DMS 273 (cell line): Measurements from ENCODE around the gene MAP1LC3B.

Source experiments
- DNase-seq: peaks from one replicate; lab custom pipeline; 2025; ENCODE audit not compliant: unreplicated experiment; lab: John Stamatoyannopoulos, UW

MAP1LC3B gene

DNA sequence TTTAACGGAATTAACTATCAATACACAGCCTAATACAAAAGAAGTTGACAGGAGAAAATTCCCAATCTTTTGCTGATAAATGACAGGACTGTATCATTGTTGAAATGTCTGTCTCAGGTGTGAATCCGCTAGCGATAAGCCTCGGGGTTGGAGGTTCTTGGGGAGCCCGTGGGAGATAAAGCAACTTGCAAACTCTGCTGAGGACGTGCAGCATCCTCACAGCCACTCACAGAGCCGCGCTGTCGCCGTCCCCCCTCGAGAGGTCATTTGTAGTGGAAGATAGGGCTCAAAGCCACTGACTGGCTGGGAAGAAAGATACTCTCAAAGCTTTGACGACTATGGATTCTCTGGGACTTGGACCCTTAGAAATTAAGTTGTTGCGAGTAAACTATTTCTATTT is 17.0 kb downstream of the MAP1LC3B start:
- no peak for DNase-seq

GRCh38 chr16:87409781-87410180 is 17.6 kb downstream of the MAP1LC3B start:
- DNase-seq: no peak

DNA sequence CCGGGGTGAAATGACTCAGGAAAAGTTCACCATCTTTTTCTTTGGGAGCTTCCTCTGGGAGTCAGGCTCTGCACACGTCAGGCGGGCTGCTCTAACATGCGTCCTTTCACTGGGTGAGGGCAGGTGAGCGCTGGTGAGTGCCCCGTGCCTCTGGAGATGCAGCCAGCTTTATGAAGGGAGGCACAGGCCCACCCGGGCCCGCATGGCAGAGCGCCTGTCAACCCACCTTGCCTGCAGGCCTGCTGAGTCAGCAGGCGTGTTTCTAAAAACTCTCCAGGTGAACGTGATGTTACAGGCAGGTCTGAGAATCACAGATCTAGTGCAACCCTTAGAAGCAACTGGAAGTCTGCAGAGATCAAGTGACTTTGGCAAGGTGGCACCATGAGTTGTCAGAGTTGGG is 18.4 kb downstream of the MAP1LC3B start:
- no peak for DNase-seq

DNA sequence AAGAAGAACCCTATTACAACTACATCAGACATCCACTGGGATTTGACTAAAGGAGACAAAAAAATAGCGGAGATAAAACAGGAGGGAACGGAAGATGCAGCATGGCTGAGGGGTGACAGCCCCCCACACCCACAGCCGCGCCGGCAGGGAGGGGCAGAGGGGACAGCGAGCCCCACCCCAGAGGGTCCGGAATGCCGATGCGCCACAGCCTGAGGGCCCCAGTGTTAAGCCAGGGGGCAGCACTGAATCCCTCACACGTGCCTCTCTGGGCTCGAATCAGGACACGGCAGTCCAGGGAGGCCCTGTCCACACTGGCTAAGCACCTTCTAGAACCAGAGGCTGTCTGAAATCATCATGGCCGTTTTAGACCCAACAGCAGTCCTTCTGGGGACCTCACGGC is 18.8 kb downstream of the MAP1LC3B start:
- DNase-seq: no peak

DNA sequence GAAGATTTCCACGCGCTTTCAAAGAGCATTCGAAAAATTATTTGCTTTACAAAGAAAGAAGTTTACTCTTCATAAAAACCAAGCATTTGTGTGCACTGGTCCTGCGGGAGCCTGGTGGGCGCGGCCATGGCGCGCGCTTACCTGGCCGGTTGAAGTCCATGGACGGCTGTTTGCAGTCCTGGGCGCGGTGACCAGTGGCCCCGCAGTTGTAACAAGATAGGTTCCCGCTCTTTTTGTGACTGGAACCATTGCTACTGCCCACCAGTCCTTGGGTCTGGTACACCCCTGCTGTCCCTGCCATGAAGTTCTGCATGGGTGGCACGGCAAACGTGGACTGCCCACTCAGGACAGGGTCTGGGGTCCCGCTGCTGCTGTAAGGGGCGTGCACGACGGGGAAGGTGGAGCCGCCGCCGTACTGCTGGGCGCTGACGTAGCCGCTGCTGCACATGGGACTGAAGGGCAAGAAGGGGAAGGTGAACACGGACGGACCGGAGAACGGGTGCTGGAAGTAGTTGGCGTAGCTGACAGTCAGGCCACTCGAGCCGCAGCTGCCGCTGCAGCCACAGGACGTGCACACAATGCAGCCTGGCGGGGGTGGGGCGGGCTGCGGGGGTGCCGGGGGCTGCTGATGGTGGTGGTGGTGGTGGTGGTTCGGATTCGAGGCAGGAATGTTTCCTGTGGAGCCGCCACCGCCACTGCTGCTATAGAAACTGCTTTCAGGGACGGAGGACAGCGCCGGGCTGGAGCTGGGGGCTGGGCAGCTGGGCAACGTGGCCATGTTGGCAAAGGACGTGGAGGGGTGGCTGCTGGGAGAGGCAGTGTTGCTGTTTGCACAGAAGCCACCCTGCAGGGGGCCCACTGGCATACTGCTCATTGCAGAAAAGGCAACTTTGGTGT is 19.5 kb downstream of the MAP1LC3B start:
- DNase-seq: no peak

GRCh38 chr16:87412371-87412995 is 20.3 kb downstream of the MAP1LC3B start:
- no peak for DNase-seq

DNA sequence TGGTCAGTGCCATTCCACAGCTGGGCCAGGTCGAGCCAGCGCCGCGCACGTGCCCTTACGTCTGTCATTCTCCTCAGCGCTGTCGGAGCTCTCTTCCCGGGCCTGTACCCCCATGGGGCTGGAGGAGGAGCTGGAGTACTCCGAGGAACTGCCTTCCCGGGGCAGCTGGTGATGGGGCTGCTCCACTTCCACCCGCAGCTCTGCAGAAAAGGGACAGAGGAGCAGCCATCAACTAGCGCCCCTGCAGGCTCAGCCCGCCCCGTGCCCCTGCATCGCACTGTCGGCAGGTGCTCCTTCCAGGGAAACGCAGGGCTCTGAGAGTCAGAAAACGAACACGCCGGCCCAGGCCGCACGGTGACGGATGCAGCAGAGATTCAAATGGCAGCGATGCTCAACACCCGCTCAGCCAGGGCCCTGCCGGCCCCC is 20.9 kb downstream of the MAP1LC3B start:
- no peak for DNase-seq

DNA sequence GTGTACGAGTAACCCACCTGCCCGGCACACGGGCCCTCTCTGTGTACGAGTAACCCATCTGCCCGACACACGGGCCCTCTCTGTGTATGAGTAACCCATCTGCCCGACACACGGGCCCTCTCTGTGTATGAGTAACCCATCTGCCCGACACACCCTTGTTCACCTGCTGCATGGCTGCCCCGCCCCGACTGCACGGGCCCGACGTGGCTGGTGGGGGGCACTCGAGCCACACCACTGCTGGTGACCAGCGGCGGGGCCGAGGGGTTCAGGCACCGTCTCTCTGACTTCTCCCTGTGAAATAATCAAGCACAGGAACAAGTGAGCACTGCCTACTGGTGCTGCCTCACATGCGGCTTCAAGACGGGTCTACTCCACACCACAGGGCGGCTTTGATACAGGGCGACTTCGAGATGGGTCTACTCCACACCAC is 22.1 kb downstream of the MAP1LC3B start:
- DNase-seq: no peak

GRCh38 chr16:87415441-87415840 is 23.3 kb downstream of the MAP1LC3B start:
- DNase-seq: no peak

DNA sequence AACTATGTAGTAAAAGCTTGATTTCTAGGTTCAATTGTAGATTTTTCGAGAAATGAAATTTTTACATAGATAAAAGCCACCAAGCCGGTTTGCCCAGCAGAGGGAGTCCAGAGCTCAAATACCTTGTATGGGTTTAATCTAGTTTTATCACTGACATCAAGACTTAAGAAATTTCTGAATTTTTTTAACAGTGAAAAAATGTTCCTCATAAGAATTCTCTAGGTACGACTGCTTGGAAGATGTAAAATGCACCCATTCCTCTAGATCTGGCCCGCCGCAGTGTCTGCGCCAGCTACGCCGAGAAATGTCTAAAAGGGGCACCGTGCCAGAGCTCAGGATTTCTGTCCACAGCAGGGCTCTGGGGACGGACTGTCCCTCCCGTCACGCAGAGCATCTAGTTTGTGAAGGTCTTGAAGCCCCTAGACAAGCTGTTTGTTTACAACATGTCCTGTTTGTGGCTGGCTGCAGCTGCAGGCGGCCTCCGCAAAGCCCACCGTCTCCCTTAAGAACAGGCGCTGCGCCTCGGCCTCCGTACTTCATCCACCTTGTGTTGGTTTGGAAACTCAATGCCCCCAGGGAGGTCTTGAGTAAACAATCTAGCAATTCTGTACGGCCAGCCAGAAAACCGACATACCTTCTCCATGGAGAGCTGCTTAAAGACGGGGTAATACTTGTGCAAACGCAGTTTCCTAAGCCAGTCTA is 24.8 kb downstream of the MAP1LC3B start:
- peak; percentile 53 for DNase-seq

DNA sequence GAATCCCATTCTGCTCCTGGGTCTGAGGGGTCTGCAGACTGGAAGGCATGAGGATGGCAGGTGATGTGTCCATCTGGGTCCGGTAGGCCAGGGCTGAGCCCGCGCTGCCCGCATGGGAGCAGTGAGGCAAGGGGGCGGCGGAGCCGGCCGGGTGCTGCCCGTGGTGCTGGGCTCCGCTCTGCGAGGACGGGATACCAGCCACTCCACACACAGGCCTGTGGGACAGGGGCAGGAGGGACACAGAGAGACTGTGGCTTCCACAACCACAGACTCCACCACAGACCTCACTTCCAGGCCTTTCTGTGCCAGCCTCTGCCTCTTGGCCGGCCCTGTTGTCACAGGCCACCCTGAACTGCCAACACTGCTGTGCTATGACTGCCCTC is 25.4 kb downstream of the MAP1LC3B start:
- DNase-seq: no peak

DNA sequence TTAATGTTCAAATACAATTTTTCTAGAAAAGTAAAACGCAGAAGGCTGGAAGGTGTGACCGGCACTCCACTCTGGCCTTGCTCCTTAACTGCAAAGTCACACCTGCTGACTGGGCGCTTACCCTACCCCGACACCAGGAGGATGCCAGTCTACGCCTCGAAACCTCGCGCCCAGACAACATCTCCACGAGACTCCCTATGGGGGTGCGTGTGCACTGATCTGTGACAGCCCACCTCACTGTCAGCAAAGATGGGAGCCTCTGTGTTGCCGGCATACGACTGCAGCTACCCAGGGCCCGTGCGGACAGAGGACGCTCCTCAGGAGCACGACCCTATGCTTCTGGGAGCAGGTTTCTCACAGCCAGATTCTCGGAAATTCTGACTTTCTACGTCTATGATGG is 26.1 kb downstream of the MAP1LC3B start:
- DNase-seq: no peak

DNA sequence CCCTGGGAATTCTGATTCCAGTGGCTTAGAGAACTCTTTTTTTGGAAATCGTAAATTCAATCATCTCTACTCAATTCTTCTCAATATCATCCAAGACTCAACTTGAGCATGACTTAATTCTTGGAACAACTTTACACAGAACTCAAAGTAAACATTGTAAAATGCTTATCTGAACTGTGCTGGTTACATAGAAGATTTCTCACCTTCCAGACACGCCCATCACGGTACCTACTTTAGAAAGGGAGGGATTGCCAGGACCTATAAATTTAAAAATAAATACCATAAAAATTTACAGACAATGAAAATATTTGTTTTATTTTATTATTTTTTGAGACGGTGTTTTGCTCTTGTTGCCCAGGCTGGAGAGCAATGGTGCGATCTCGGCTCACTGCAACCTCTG is 26.5 kb downstream of the MAP1LC3B start:
- DNase-seq: no peak

DNA sequence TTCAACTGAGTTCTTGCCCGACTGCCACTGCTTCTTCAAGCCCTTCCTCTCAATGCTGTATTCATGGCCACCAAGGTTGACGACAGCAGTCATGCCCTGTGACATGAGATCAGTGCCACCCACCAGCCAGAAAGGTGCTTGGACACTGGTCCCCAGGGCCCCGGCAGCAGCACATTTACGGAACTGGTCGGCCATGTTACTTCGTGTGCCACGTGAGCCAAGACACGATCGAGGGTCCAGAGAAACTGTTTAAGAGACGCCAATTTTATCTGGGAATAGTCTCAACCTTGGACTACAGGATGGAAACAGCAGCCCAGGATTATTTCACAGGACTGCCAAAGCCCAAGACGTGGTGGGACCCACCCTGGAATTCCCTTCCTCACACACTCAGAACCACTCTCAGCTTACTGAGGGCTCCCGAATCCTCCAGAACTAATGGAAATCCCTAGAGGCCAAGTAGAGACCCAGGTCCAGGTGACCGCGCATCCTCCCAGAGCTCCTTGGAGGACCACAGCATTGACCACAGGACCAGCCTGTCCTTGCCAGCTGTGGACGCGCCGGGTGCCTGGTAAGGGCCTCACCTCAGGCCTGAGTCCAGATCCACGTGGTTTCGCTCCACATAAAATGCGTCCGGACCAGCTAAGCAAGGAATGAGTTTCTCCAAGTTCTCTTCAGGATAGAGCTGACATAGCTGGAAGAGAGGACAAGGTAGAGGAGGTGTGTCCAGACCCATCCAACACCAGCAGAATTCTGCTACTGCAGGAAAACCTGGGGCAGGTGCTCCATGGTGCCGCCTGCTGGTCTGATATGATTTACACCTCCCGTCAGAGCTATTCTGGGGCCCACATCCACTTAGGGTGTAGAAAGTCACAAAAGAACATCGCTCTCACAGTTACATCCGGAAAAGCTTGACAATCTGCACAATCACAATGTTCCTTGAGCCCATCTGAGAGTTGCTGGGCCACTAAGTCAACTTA is 28.2 kb downstream of the MAP1LC3B start:
- no peak for DNase-seq

GRCh38 chr16:87421003-87421912 is 29.1 kb downstream of the MAP1LC3B start:
- no peak for DNase-seq

DNA sequence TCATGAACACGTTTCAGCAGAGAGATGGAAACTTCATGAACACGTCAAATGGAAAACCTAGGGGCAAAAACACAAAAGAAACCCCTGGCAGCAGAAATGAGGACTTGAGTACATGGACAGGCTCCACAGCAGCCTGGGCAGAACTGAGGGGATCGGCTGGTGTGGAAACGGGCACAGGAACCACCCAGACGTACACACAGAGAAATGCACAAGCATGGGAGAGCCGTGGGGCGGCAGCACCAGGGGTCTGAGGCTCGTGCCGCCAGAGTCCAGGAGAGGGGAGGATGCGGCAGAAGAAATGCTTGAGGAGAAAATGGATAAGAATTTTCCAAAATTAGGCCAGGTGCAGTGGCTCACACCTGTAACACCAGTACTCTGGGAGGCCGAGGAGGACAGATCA is 30.0 kb downstream of the MAP1LC3B start:
- DNase-seq: no peak

DNA sequence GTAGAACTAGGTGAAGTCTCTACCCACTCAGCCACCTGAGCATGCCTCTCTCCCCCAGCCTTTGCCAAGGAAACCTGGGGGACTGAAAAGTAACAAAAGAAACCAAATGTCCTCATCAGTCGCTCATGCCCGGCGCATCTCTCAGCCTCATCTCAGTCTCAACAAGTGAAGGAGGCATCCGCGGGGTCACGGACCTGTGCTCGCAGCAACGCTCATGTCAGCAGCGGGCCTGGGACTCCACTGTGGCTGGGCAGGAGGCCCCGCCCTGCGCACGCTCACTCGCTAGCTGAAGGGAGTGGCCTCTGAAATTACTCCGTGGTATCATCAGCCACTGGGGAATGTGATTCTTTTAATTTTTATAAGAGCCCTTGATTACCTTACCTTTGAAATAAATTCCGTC is 31.3 kb downstream of the MAP1LC3B start:
- DNase-seq: no peak

- DNase-seq: no peak
Measured at GRCh38 chr16:87424266-87424665, 32.1 kb downstream of the MAP1LC3B start.

DNA sequence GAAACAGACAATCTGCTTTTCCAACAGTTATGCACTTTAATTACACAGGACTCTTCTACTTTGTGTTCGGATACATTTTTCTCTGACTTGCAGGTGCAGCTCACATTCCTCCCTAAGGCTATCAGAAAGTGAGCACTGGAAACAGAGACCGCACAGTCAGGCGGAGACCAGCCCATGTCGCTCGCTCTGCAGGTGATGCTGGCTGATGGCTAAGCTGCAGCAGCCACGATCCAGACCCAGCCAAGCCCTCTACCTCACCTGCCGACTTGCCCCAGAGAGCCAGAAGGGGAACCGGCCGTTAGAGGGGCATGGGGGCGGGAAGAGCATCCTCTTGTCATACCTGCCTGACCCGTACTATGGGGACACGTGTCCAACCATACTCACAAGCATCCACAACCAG is 33.8 kb downstream of the MAP1LC3B start:
- no peak for DNase-seq
